GM19238 (cell line): Measurements from ENCODE around the gene JSRP1.

Source experiments
- DNase-seq: peaks from one replicate; pipeline ENCODE4 v3.0.0; 2011; ENCODE audit warnings: low spot score; ENCODE audit not compliant: insufficient read length

JSRP1 gene

DNA sequence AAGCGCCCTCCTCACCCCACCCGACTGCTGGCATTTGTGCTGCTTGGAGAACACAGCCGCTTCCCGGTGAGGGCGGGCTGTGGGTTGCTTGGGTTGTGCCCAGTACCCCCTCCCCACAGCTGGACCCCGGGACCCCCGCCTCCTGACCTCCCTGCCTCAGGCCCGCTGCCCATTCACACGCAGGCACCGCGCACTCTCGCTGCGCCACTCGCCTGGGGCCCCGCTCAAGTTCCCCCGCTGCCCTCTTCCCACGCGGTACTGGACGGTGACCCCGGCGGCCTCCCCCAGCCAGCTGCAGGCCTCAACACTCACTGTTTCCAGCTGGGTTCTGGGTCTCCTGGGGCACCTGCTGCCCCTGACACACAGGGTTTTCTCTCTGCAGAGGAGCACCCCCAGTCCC is 36.5 kb downstream of the JSRP1 start:
- no peak for DNase-seq

DNA sequence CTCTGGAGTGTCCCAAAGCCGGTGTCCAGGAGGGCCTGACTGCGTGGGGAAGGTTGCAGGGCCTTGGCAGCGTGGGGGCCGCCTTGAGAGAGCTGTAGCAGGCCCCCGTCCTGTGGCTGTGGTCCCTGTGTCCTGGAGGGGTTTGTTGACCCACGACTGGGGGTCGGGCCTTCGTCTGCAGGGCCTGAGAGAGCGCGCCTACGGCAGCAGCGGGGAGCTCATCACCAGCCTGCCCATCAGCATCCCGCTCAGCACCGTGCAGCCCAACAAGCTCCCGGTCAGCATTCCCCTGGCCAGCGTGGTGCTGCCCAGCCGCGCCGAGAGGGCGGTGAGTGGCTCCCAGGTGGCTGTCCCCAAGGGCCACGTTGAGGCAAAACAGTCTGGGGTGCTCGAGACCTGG is 38.6 kb downstream of the JSRP1 start:
- DNase-seq = no peak

DNA sequence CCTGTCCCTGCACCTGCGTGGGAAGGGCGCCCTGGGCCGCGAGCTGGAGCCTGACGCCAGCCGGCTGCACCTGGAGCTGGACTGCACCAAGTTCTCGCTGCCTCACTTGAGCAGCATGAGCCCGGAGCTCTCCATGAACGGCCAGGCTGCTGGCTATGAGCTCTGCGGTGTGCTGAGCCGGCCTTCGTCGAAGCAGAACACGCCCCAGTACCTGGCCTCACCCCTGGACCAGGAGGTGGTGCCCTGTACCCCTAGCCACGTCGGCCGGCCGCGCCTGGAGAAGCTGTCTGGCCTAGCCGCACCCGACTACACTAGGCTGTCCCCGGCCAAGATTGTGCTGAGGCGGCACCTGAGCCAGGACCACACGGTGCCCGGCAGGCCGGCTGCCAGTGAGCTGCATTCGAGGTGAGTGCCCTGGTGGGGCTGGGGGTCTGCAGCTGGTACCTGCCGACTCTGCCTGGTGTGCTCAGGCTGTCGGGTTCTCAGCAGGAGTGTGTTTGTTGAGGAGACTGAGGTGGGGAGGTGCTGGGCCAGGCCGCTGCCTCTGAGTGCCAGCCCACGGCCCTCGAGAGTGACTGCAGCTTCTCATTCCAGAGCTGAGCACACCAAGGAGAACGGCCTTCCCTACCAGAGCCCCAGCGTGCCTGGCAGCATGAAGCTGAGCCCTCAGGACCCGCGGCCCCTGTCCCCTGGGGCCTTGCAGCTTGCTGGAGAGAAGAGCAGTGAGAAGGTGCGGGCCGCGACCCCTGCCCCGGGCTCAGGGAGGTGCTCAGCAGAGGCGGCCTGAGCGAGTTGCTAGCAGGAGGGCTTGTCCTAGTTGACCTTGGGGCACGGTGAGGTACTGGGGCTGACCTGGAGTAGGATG is 39.6 kb downstream of the JSRP1 start:
- DNase-seq = no peak

DNA sequence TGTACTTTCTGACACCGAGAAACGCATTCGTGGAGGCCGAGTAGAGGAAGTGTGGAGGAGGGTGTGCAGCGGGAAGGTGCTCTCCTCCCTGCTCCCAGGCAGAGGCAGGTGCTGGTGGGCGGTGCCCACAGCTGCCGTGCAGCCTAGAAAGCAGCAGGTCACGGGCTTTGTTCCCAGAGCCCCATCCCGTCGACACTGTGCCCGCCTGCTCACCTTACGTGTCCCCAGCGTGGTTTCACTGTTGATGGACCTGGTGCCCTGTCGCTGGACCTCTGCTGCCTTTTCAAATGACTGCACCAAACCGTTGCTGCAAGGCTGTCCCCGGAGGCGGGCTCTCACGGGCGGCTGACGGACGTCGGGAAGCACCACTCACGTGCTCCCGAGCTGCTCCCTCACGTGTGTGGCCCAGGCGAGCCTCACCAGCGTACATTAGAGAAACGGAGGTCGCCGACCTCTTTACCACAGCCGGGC is 40.9 kb downstream of the JSRP1 start:
- DNase-seq = no peak

DNA sequence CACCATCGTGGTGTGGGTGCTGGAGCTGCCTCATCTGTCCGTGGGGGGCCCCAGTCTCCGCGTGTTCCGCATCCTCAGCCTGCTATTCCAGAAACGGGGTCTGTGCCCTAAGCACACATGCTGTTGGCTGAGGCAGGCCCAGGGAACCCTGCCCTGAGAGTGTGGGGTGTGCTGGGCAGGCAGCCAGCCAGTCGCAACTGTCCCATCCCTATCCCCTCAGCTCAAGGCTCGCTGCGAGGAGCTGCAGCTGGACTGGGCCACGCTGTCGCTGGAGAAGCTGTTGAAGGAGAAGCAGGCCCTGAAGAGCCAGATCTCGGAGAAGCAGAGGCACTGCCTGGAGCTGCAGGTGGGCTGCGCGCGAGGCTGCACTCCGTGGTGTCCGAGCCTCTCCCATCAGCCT is 42.0 kb downstream of the JSRP1 start:
- DNase-seq = no peak

DNA sequence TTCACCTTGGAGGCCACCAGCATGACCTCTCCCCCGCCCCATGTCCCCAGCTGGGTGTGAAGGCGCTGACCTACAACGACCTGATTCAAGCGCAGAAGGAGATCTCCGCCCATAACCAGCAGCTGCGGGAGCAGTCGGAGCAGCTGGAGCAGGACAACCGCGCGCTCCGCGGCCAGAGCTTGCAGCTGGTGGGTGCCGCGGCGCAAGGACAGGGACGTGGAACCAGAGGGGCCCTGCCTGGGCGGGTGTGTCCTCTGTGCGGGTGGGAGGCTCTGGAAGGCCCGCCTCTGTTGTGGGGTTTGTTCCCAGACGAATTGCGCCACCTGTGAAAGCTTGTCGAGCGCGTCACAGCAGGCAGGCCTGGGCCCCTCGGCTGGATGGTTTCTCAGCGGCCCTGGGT is 42.4 kb downstream of the JSRP1 start:
- no peak for DNase-seq

DNA sequence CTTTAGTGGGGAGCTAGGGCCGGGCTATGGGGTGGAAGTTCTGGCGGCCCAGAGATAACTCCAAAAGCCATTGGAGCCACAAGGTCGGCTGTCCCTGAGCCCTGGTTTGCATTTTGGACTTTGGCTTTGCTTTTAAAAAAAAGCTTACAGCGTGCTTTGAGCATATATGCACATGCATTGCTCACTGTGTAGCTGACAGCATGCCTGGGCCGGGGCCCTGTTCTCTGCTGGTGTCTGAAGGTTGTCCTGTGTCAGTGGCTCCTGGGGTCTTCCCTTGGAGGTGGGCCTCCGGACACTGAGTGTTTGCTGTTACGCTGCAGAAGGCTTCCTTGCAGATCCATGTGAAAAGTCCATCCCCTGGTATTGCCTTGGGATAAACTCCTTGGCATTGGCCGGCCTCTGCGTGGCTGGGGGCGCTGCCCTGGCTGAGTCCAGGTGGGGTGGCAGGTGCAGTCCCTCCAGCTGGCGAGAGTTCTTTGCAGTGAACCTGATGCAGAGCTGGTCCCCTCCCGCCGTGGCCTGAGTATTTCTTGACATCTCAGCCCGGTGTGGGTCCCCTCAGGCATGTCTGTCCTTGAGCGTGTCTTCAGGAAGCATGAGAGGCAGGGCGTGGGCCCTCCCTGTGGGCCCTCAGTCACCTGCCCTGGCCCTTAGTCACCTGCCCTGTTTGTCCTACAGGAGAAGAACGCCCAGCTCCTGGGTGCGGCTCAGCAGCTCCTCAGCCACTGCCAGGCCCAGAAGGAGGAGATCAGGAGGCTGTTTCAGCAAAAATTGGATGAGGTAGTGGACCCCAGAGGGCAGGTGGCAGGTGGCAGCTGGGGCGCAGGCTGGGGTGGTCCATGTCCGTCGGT is 43.1 kb downstream of the JSRP1 start:
- DNase-seq = no peak

DNA sequence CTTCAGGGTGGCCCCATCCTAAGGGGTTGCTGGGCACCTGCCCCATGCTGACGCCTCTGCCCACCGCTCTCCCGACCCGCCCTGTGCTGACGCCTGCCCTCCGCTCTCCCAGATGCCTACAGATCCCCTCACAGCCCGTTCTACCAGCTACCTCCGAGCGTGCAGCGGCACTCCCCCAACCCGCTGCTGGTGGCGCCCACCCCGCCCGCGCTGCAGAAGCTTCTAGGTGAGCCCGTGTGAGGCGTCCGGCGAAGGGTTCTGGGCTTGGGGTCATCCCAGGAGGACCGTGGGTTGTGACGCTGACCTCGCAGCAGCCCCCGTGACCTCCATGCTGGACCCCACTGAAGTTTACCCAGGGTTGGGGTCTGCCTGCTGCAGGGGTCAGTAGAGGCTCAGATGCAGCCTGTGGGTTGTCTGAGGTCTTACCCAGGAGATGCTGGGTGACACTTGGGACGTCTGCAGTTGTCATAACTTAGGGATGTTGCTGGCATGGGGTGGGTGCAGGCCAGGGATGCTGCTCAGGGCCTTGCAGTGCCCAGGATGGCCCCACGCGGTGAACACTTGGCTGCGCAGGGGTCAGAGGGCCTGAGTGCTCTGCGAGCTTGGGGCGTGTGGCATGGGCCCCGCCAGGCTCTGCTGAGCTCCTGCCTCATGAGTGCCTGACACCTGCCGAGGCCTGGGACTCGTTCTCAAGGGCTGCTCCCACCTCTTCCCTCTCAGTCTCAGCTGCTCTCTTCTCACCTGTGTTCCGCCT is 45.1 kb downstream of the JSRP1 start:
- DNase-seq = no peak

DNA sequence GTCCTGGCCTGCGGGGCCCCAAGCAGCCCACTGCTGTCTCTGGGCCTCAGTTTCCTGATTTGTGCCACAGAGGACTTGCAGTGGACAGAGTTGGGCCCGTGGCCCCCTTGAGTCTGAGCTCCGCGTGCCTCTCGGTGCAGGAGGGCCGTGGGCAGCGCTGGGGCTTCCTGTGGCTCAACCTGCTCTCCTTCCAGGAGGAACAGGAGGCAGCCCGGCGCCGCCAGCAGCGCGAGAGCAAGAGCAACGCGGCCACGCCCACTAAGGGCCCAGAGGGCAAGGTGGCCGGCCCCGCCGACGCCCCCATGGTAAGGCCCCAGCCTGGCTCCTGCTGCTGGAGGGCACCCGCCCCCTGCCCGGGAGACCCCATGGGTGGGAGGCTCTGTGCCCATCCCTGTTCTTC is 46.0 kb downstream of the JSRP1 start:
- DNase-seq = no peak

DNA sequence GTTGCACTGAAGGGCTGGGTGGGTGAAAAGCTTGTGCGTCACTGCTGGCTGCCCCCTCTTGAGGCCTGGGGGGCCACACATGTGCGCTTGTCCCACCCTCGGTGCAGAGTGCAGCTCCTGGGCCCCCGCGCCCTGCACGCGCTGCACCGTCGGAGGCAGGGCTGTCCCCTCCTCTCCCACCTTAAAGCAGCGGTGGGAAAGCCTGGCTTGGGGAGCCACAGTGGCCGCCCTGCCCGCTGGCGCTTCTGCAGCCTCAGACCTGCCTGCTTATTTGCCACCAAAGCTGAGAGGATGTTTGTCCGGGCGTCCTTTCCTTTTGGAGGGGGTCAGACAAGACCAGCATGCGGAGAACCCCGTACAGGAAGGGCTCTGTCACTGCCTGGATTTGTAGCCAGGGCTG is 46.8 kb downstream of the JSRP1 start:
- no peak for DNase-seq

DNA sequence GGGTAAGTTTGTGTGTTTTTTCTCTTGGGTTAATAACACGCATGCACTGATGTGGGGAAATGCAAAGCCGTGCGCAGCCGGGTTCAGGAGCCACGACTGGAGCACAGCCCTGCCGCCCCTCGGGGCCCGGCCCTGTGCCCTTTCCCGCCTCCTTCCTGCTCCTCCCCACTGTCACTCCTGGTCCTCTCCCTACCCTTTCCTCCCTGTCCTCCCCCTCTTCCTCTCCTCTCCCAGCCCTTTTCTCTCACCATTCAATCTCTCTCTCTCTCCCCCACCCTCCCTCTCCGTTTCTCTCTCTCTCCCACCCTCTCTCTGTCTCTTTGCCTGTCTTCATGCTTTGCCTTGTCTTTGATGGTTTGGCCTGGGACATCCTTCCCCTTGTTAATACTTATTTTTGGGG is 47.2 kb downstream of the JSRP1 start:
- no peak for DNase-seq

DNA sequence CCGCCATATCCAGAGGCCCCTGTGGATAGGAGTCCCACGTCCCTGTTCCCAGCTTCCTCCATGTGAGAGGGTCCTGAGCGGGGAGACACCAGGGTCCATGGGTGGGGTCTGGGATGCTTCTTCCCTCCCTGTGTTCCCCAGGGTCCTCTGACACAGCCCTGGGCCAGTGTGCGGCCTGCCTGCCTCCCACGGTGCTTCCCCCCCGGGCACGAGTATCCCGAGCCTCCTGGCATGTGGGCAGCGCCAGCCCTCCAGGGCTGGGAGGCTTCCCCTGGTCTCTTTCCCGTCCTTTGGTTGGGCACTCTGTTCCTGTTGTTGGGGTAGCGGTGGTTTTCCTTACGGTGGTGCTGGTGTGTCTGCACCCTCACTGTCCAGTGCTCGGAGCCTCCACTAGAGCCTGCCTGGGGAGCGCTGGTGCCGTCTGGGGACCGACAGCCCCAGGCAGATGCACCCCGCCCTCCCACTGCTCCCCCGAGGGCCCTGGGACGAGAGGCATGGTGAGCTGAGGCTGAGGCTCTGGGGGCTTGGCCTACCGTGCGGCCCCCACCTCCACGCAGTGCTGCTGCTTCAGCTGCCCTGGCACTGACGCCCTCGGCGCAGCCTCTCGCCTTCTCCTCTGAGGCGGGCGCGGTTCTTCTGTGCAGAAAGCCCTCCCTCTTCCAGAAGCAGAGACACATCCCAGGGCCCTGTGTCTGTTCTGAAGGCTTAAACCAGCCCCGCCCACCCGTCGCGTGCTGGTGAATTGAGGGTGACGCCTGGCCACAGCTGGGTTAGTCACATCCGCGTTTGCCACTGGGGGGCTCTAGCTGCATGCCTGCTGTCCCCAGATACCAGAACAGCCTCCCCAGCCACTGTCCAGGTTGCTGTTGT is 48.0 kb downstream of the JSRP1 start:
- DNase-seq = no peak

DNA sequence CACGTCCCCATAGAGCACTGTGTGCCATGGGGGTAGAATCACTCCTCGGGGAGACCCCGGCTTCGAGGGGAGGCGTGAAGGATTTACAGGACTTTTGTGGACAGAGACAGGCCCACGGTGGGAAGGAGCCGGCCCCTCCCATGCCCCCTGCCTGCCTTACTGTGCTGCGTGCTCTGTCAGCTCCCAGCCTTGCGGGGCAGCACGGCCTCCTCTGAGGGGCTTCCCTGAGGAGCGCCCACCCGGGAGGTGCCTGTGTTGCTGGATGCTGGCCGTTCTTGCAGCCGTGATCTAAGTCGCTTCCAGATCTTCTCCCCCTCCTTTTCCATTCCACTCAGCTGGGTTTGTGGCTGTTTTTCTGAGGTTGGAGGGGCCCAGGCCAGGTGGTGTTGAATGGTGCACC is 49.2 kb downstream of the JSRP1 start:
- no peak for DNase-seq

DNA sequence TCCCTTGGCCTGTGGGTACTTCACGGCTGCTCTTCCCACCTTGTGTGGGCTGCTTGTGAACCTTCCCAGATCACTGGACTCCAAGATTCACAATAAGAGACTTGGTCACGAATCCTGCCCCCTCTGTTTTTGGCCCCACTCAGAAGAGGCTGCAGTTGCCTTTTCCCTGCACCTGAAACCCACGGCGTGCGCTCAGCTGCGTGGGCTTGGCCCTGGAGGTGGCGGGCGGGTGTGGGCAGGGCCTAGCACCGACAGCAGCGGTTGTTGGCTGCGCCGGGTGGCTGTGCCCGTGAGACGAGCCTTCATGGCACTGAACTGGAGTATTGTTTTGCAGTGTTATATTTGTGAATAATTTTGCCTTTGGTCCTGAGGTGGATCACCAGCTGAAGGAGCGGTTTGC is 53.9 kb downstream of the JSRP1 start:
- no peak for DNase-seq
